ENCODE measurements around the gene ATG2A. TPM values are rescaled to one million over a fixed set of nuclear protein-coding genes. Genes with fewer than 3 reads are reported as not detected.
A peak's percentile ranks its signal among the peaks of the same experiment; 100 is the strongest.

The ATG2A gene
- total and polyA plus RNA-seq, 9 of the 15 experiments (the other 6 are each of a cell fraction or from before 2014, with no cell fraction given): 0.25 to 45.9 (median 5.2) TPM

DNA sequence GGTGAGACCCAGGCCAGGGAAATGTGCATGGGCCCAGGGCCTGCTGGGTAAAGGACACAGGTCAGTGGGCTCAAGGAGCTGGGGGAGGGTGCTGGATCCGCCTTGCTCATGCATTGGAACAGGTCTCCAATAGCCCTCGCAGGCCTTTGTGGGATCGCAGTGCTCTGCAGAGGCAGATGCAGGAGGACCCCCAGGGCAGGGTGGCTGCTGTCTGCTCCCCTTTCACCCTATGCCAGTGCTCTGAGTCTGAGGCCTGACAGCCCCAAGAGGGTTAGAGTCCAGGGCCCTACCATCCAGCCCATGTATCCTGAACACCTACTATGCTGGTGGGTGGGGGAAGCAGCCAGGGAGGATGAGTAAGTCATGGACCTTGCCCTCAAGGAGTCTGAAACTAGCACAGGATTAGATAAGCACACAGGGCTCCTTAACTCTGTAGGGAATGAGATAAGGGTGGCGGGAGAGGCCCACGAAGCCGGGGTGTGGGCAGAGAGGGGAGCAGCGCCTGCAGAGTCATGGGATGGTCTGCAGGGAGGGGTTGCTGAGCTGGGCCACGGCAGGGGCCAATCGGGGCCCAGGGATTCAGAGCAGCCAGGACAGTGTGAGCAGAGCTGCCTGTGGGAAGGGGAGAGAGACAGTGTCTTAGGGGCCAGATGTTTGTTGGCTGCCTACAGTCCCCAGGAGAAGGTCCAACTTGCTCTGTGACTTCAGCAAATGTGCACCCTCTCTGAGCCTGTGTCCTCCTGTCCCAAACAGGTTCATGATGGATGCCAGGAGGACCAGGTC, 28.1 kb downstream of the ATG2A start (continued):
- TF ChIP-seq STAT6 (CRISPR knock-in tag; IDR thresholded peaks at IDR 0.05): no peak
- TF ChIP-seq, protein P1, sequence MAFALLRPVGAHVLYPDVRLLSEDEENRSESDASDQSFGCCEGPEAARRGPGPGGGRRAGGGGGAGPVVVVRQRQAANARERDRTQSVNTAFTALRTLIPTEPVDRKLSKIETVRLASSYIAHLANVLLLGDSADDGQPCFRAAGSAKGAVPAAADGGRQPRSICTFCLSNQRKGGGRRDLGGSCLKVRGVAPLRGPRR (CRISPR knock-in tag; IDR thresholded peaks at IDR 0.05): no peak
- 0 out of 2 replicates have a peak, but pooled peaks have one; percentile 6 for TF ChIP-seq NR4A1 (CRISPR knock-in tag; IDR thresholded peaks at IDR 0.05)
- TF ChIP-seq NR4A1 (tag; IDR thresholded peaks at IDR 0.05): no peak; the same call in 1 of the 2 replicates
- no peak for TF ChIP-seq SUPT5H (IDR thresholded peaks at IDR 0.05)
- TF ChIP-seq DACH1 (IDR thresholded peaks at IDR 0.05; ENCODE audit: partially characterized antibody): peak; percentile 22
- no peak for TF ChIP-seq ZNF780A (CRISPR knock-in tag; IDR thresholded peaks at IDR 0.05)
- no peak for TF ChIP-seq U2AF2 (optimal IDR thresholded peaks at IDR 0.05; ENCODE audit: low read depth, low read length)
- no peak for TF ChIP-seq KAT2B (IDR thresholded peaks at IDR 0.05; ENCODE audit: low read depth, low read length)
- no peak for TF ChIP-seq POLR2B (IDR thresholded peaks at IDR 0.05; ENCODE audit: low read depth, partially characterized antibody)
- TF ChIP-seq TCF7L2 (IDR thresholded peaks at IDR 0.05; ENCODE audit: low read depth, low read length): no peak
- TF ChIP-seq ATF2 (CRISPR knock-in tag; IDR thresholded peaks at IDR 0.05): no peak
- TF ChIP-seq ZNF3 (CRISPR knock-in tag; IDR thresholded peaks at IDR 0.05): no peak
- no peak for TF ChIP-seq ZNF655 (CRISPR knock-in tag; IDR thresholded peaks at IDR 0.05)
- TF ChIP-seq ZNF778 (CRISPR knock-in tag; IDR thresholded peaks at IDR 0.05): no peak
- peak; percentile 83 for TF ChIP-seq SMAD1 (IDR thresholded peaks at IDR 0.05; ENCODE audit: low read depth, low read length, partially characterized antibody)
- TF ChIP-seq, protein P2, sequence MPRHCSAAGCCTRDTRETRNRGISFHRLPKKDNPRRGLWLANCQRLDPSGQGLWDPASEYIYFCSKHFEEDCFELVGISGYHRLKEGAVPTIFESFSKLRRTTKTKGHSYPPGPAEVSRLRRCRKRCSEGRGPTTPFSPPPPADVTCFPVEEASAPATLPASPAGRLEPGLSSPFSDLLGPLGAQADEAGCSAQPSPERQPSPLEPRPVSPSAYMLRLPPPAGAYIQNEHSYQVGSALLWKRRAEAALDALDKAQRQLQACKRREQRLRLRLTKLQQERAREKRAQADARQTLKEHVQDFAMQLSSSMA (CRISPR knock-in tag; IDR thresholded peaks at IDR 0.05): no peak
- TF ChIP-seq DEAF1 (CRISPR knock-in tag; IDR thresholded peaks at IDR 0.05): no peak
- TF ChIP-seq ZNF408 (CRISPR knock-in tag; IDR thresholded peaks at IDR 0.05; ENCODE audit: low read depth): no peak
- TF ChIP-seq ZNF133 (CRISPR knock-in tag; IDR thresholded peaks at IDR 0.05): no peak
- no peak for TF ChIP-seq ZNF561 (CRISPR knock-in tag; conservative IDR thresholded peaks at IDR 0.05)

Measured in K562 (cell line).